HG03064 (cell line): ENCODE data around the gene HDAC3.

Source experiments
- ATAC-seq: cut with Tn5 transposase; IDR thresholded peaks from one replicate; pipeline ENCODE4 v1.9.1; 2021; ENCODE audit warnings: low read depth; ENCODE audit not compliant: unreplicated experiment

Gene HDAC3

GRCh38 chr5:141662028-141662427 lies 25.4 kb upstream of the HDAC3 start:
- no peak for ATAC-seq

GRCh38 chr5:141657937-141658545 lies 21.4 kb upstream of the HDAC3 start:
- ATAC-seq, result no peak

DNA sequence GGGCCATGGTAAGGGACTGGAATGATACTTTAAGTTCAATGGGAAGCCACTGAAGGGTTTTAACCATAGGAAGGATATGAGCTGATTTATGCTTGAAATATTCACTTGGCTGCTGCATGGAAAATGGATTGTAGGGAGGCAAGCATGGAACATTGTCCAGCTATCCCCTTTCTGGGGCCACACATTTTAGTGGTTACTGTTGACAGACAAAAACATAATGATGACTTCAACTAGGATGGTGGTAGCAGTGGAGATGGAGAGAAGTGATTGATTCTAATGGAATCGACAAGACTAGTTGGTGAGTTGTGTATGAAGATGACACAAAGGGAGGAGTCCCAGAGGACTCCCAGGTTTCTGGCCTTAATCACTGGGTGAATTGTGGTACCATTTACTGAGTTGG lies 20.8 kb upstream of the HDAC3 start:
- ATAC-seq, result no peak

DNA sequence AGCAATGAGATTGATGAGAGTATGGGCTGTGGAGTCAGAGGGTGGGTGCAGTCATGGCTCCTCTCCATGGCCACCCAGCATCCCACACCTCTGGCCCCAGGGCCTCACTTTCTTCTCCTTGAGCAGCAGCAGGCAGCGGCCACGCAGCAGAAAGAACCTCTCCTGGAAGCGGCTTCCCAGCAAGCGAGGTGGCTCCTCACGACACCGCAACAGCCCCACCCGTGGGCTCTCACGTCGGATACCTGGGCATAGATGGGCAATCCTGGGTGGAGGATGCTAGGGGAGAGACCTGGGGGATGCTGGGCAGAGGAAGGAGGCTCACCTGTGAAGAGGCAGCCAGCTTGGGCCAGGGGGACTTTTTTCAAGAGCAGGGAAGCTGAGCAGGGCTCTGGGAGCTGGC lies 19.7 kb upstream of the HDAC3 start:
- ATAC-seq, result no peak

DNA sequence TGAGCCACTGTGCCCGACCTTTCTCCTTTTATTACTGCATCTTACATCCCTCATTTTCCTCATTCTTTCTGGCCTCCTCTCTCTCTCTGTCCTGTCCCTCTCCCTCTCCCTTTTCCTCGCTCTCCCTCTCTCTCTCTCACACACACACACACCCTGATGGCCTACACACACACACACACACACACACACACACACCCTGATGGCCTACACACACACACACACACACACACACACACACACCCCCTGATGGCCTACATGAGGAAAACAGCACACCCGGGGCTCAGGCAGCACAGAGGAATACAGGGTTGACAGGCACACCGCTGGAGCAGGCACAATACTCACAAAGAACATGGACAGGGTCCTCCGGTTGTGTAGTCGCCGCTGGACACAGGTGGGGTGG lies 18.4 kb upstream of the HDAC3 start:
- no peak for ATAC-seq

DNA sequence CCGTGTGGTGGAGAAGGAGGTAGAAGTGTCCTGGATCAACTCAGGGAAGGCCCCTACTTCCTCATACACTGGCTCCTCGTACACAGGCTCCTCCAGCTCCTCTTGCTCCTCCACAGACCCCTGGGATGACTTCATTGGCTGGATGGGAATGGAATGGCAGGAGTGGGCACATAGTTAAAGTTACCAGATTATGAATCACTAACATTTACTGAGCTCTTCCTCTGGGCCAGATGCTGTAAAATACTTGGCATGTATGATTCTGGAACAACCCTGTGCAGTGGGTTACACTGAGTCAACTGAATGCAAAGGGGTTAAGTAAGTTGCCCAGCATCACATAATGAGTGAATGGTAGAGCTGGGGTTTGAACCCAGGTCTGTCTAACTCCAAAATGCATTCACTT lies 17.6 kb upstream of the HDAC3 start:
- no peak for ATAC-seq

- no peak for ATAC-seq
These were observed 15.1 kb upstream of the HDAC3 start for GRCh38 chr5:141651728-141652105.

DNA sequence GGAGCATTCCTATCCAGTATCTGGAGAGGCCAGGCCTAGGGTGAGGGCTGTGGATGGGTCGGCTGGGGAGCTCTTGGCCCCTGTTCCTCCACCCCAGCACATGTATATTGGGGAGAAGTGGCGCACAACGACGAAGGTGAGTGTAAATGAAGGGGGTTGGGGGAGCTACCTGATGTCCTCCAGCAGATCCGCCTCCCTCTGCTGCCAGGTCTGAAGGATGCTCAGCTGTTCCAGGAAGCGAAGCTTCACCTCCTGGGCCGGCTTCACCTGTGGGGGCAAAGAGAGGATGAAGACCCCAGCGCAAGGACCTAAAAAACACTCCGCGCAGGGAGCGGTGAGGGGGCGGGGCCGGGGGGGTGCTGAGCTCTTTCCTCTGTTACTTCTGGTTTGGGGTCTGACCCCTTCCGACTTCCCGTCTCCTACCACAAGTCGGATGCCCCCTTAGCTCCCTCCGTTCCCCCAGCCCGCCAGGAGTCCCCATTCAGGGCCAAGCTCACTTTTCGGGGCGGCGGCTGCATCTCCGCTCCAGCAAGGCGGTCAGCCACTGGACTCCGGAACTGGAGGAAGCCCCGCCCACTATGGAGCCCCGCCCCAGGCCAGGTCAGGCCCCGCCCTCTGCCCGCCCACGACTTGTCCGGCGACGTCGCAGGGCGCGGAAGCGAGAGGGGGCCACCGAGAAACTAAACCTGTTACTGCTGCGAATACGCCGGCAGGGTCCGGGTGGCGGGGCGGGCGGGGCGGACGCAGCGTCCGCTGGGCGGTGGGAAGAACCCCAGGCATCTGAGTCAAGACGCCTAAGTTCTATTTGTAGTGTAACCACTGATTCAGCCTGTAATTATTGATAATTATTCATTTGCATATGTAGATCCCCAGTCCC lies 14.4 kb upstream of the HDAC3 start, which contains the start of gene FCHSD1:
TSS of gene FCHSD1 (minus strand) at position 568 of the 877 bp plus-strand sequence. CDS start at position 518, 50 bp downstream.
- ATAC-seq, result peak; percentile 95

DNA sequence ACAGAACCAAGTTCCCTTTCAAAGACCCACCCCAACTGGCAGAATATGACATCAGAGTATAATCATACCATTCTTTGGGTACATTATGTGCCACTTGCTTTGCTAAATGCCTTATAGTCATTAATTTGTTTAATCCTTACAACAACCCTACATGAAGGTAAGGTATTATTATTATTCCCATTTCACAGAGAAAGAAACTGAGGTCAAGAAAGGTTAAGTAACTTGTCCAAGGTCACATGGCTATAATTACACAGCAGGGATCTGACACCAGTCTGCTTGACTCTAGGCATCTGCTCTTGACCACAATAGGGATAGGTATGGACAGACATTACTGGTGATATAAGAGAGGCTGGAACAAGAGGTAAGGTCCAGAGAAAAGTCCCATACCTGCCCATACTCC lies 13.3 kb upstream of the HDAC3 start:
- no peak for ATAC-seq

DNA sequence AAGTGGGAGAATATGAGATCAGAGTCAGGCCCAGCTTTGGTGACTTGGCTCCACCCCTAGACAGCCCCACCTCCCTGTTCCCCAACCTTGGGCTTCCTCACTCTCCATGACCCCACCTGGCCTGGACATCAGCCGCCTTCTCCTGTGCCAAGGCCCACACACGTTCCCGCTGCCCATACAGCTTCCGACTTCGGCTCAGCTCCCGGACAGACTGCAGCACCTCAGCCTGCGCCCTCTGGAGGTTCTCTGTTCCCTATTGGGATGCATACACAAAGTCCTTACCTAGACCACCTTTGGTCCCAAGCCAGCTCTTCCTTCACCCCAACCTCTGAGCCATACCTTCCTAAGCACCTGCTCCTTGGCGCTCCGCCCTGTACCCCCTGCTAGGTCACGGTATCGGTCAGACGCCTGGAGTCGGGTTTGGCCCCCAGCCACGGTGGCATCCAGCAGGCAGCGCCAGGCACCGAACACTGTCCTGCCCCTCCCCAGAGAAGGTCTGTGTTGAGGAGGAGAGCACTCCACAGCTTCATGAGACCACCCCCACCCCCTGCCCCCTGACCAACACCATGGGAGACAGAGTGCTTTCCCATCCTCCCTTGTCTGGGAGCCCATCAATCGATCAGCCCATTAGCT lies 12.5 kb upstream of the HDAC3 start:
- no peak for ATAC-seq

GRCh38 chr5:141647851-141648250 lies 11.2 kb upstream of the HDAC3 start:
- no peak for ATAC-seq

- ATAC-seq, result no peak
These were observed 10.6 kb upstream of the HDAC3 start for GRCh38 chr5:141647242-141647641.

DNA sequence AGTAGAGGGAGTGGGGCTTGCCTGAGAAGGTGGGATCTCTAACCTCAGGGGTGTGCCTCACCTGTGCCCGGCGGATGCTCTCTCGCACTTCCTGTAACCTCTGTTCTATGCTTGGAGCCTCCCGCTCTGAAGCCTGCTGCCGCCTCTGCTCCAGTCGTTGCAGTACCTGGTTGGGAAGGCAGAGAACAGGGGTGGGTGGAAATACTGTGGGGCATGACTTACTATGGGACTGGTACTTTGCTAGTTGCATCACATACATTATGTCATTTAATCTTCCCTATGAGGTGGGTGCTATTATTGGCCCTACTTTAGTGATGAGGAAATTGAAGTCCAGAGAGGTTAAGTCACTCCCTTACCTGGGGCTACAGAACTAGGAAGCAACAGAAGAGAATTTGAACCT lies 9.4 kb upstream of the HDAC3 start:
- no peak for ATAC-seq

DNA sequence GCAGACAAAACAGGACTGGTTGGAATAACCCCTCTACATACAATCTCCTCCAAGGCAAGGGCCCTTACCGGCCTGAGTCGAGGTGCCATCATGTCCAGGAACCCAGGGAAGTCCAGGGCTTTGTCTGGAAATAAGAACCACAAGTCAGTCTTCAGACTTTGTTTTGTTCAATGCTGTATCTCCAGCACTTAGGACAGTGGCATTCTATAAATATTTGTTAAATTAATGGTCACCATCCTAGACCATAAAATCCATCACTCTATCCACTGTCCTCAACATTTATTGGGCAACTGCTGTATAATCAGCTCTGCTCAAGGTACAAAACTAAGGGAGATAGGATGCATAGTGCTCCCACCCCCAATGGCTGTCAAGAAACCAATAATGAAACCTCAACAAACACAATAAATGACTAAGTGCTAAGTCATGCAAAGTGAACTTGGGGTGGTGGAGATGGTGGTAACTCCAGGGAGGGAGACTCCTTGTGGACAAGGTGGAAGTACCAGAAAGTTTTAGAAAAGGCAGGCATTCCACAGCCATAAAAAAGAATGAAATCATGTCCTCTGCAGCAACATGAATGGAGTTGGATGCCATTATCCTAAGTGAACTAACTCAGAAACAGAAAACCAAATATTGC lies 5.1 kb upstream of the HDAC3 start:
- ATAC-seq, result no peak

- ATAC-seq, result no peak
These were observed 4.0 kb upstream of the HDAC3 start for GRCh38 chr5:141640698-141641097.

DNA sequence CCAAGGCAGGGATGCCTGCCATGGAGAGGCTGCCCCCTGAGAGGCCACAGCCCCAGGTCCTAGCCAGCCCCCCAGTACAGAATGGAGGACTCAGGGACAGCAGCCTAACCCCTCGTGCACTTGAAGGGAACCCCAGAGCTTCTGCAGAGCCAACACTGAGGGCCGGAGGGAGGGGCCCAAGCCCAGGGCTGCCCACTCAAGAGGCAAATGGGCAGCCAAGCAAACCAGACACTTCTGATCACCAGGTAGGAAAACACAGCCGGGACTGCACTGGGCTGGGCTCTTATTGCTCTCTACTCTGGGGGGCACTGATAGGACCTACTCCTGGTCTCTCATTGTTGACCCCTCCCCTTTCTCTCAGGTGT lies 3.4 kb upstream of the HDAC3 start:
- no peak for ATAC-seq

- no peak for ATAC-seq
These were observed 2.9 kb upstream of the HDAC3 start for GRCh38 chr5:141639357-141640050.

- ATAC-seq, result no peak
These were observed 2.1 kb upstream of the HDAC3 start for GRCh38 chr5:141638771-141639170.

DNA sequence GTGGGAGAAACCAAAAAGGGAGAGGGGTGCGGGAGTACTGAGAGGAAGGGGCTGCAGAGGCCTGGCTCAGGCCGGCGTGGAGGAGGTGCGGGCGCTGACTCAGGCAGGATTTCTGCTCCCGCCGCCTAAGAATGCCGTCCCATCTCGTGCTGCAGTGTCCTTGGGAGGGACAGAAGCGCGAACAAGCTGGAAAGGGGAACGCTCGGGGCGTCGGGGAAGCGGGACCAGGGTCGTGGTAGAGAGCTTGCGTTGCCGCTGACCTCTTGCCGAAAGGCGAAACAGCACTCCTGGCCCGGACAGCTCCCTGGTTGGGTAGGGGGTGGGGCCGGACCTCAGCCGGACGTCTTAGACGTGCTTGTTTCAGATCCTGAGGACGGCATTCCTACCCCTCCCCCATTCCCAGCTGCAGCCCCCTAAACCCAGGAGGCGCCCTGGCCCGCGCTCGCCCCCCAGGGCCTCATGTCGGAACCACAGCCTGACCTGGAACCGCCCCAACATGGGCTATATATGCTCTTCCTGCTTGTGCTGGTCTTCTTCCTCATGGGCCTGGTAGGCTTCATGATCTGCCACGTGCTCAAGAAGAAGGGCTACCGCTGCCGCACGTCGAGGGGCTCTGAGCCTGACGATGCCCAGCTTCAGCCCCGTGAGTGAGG lies 1.2 kb upstream of the HDAC3 start:
- ATAC-seq, result peak; percentile 18

GRCh38 chr5:141637123-141637766 lies 596 bp upstream of the HDAC3 start:
- peak; percentile 16 for ATAC-seq
